ENCODE measurements around the gene TMEM178B.
"Not testable (repeated sequence)": the region's sequence is repeated elsewhere in the genome, so short reads cannot be mapped to it uniquely, and the experiment has no call there.

TMEM178B gene

GRCh38 chr7:141072548-141073172, 1.2 kb upstream of the TMEM178B start:
- peak overlapping the region; percentile 62 for H3K4me3 ChIP-seq (ENCODE audit: low read length)

GRCh38 chr7:141073173-141073640, 657 bp upstream of the TMEM178B start:
- H3K4me3 ChIP-seq (ENCODE audit: low read length) = no peak overlapping the region

More at GRCh38 chr7:141072548-141073172, 1.2 kb upstream of the TMEM178B start:
- peak; percentile 33 for DNase-seq (ENCODE audit: low read depth, low spot score)

DNA sequence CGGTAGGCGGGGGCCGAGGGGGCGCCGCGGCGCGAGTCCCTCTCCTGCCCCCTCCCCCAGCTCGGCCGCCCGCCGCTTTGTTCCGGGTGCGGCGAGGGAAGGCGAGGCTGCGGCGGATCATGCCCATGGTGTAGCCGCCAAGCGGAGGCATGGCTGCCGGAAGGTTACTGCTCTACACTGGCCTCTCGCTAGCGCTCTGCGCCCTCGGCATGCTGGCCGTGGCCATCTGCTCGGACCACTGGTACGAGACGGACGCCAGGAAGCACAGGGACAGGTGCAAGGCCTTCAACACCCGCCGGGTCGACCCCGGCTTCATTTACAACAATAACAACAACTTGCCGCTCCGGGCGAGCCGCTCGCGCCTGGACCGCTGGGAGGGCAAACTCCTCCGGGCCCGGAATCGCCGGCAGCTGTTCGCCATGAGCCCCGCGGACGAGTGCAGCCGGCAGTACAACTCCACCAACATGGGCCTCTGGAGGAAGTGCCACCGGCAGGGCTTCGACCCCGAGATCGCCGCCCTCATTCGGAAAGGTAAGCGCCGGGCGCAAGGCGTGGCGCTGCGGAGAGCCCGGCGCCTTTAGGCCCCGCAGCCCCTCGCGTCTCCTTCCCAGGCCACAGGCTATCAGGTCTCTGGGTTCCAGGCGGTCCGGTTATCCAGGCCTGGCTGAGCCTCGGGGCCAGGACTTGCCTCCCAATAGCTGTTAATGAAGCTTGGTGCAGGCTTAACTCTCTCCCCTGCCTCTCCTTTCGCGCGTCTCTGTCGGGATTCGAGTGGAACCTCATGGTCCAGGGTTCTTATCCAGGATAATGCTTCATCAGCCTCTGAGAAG, 513 bp downstream of the TMEM178B start:
- H3K4me3 ChIP-seq (ENCODE audit: low read length) = no peak overlapping the region
- no peak for DNase-seq (ENCODE audit: low read depth, low spot score)

More at GRCh38 chr7:141073173-141073640, 657 bp upstream of the TMEM178B start:
- no peak for DNase-seq (ENCODE audit: low read depth, low spot score)

DNA sequence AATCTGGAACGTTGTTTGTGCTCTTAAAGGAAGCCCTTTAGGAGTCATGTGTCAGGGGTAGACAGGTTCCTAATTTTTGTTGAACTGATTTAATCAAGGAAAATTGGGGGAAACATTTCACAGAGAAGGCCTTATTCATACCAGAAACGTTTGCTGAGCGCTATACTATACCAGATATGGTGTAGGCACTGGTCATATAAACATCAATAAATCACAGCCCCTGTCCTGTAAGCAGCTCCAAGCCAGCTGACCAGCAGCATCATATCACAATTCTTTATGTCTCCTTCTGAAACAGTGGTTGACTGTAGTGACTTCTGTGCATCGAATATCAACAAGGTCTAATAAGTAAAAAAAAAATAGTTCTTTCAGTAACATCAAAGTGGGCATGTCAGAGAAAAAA, 1.1 kb downstream of the TMEM178B start:
- DNase-seq (ENCODE audit: low read depth, low spot score) = no peak
- no peak overlapping the region for H3K4me3 ChIP-seq (ENCODE audit: low read length)

DNA sequence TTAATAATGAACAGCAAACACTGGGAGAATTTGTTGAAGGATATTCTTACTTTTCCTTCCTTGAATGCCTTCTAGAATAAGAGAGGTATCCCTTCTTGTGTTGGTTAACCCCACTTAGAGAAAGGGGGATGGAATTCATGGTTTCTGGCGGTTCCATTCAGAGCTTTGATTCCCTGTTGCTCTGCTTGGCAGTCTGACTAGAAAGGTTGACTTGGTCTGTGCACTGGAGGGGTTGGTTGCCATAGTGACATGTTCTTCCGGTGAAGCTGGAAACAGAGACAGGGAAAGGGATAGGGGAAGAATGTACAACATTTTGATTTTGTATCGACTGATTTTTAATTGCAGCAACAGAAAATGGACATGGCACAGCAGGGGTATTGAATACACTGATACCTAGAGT, 2.5 kb downstream of the TMEM178B start:
- DNase-seq (ENCODE audit: low read depth, low spot score) = no peak

GRCh38 chr7:141079219-141079618, 5.4 kb downstream of the TMEM178B start:
- no peak for DNase-seq (ENCODE audit: low read depth, low spot score)
- no peak overlapping the region for H3K4me3 ChIP-seq (ENCODE audit: low read length)

More for the DNA sequence above, 2.5 kb downstream of the TMEM178B start:
- no peak overlapping the region for H3K4me3 ChIP-seq (ENCODE audit: low read length)

DNA sequence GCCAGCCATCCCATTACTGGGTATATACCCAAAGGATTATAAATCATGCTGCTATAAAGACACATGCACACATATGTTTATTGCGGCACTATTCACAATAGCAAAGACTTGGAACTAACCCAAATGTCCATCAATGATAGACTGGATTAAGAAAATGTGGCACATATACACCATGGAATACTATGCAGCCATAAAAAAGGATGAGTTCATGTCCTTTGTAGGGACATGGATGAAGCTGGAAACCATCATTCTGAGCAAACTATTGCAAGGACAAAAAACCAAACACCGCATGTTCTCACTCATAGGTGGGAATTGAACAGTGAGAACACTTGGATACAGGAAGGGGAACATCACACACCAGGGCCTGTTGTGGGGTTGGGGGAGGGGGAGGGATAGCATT, 15.6 kb downstream of the TMEM178B start:
- H3K4me3 ChIP-seq (ENCODE audit: low read length); DNase-seq (ENCODE audit: low read depth, low spot score): not testable (repeated sequence)

DNA sequence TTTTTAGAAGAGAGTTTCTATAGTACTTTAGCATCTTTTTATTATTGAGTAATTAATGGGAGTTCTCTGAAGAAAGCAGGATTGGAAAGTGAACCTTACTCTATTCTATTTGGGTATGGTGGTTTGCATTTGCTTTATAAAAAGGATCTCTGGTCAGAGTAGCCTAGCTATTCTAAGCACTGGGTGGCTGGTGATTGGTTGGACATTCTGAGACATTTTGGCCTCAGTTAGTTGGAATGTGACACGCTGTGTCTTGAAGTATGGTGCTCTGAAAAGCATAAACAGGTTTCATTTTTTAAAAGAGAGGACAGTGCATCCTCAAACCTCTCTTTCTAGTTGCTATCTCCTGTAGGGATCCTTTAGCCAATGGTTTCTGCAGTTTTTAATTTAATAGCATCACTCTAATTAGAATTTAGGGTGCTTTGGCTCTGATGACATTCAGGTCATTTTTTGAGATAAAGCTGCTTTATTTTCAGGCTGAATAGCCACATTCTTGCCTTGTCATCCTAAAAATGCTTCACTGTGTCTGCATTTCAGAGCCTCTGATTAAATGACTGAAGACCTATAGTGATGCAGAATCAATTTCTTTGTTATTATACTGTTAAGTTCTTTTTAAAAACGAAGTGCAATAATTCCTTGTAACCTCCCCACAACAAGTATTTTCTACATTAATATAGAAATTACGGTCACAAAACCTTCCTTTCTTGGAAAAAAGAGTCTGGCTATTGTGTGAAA, 20.6 kb downstream of the TMEM178B start:
- no peak for DNase-seq (ENCODE audit: low read depth, low spot score)
- no peak overlapping the region for H3K4me3 ChIP-seq (ENCODE audit: low read length)

GRCh38 chr7:141097430-141097829, 23.6 kb downstream of the TMEM178B start:
- H3K4me3 ChIP-seq (ENCODE audit: low read length) = no peak overlapping the region
- peak; percentile 21 for DNase-seq (ENCODE audit: low read depth, low spot score)

- no peak for DNase-seq (ENCODE audit: low read depth, low spot score)
These were observed 28.6 kb downstream of the TMEM178B start for GRCh38 chr7:141102436-141102835.

DNA sequence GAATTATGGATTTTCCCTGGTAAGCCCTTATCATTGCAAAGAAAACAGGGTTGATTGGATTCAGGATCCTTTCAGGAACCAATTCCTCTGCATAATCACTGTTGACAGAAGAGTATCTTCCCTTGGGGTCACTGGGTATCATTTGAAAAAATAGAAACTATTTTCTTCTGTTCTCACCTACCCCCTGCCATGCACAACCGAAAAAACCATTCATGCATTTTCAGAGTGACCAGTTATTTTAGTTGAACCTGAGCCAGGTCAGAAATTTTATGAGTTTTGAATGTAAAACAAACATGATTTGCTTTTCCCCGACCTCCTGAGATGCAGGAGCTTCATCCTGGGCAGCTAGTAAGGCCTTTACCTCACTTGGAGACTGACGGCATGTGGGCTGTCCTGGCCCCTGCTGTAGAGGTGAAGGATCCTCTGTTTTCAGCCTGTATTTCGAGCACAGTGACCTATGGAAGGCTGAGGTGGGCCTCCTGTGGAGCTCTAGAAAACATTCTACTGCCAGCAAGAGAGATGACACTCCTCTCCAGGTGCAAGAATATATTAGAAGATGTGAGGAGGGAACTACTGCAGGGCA, 30.1 kb downstream of the TMEM178B start:
- H3K4me3 ChIP-seq (ENCODE audit: low read length) = no peak overlapping the region
- no peak for DNase-seq (ENCODE audit: low read depth, low spot score)

More at GRCh38 chr7:141102436-141102835, 28.6 kb downstream of the TMEM178B start:
- no peak overlapping the region for H3K4me3 ChIP-seq (ENCODE audit: low read length)

GRCh38 chr7:141113131-141113530, 39.3 kb downstream of the TMEM178B start:
- no peak for DNase-seq (ENCODE audit: low read depth, low spot score)
- H3K4me3 ChIP-seq (ENCODE audit: low read length) = no peak overlapping the region

DNA sequence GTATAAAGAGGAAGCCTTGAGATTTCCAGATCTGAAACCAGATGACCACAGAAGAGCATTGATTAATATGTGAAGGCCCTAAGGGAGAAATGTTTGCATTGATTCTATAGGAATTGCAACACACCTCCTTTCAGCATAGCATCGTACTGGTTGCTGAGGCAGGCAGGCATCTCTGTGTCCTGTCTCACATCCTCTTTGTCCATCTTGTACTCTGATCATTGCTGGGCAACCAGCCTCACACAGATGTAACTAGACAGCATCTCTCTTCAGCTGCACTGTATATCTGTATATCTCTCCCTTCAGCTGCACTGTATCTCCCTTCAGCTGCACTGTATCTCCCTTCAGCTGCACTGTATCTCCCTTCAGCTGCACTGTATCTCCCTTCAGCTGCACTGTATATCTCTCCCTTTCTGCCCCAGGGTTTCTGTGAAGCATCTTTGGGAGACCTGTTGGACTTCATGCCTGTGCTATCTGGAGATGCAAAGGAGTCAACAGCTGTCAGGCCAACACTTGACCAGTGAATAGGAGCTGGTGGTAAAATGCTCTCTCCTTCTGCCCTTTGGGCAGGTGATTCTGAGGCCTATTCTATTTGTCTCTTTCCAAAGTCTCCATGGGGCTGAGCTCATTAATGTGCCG, 40.3 kb downstream of the TMEM178B start:
- H3K4me3 ChIP-seq (ENCODE audit: low read length) = no peak overlapping the region
- DNase-seq (ENCODE audit: low read depth, low spot score) = no peak

DNA sequence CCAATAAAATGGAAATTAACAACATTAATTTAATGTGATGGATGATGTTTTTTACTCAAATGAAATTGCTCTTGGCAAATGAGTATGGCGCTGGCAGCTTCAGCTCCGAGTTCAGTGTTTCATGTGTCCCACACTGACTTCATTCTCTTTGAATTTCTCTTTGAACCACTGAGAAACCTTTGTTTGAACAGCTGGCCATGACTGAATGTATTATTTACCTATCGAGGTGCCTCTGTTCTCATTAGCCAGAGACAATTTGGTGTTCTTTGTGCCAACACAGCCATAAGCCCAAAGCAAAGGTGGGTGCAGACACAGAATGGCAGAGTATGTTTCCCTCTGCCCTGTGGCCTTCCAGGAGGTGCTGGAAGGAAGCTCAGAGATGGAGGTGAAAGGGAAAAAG, 42.1 kb downstream of the TMEM178B start:
- no peak for DNase-seq (ENCODE audit: low read depth, low spot score)
- H3K4me3 ChIP-seq (ENCODE audit: low read length) = no peak overlapping the region

GRCh38 chr7:141116661-141117060, 42.8 kb downstream of the TMEM178B start:
- not testable (repeated sequence) for DNase-seq (ENCODE audit: low read depth, low spot score); H3K4me3 ChIP-seq (ENCODE audit: low read length)

- H3K4me3 ChIP-seq (ENCODE audit: low read length) = no peak overlapping the region
- DNase-seq (ENCODE audit: low read depth, low spot score) = no peak
These were observed 44.9 kb downstream of the TMEM178B start for GRCh38 chr7:141118767-141119166.

DNA sequence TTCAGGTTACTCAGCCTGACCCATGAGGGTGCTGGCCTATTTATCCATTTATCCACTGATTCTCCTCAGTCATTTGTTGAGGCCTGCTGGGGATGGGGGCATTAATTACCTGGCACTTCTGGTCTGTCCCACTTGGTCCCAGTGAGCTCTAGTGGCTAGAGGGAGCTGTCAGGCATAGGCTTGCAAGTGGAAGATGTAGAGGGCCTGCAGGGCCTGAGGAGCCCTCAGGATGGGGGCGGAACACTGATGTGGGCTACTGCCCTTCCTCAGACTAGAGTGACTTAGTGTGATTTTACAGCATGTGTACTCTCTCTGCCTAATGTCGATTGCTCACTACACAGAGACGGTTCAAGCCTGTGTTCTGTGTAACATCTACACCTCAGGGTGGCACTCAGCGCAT, 45.3 kb downstream of the TMEM178B start:
- H3K4me3 ChIP-seq (ENCODE audit: low read length) = no peak overlapping the region
- no peak for DNase-seq (ENCODE audit: low read depth, low spot score)

- no peak for DNase-seq (ENCODE audit: low read depth, low spot score)
- no peak overlapping the region for H3K4me3 ChIP-seq (ENCODE audit: low read length)
These were observed 48.9 kb downstream of the TMEM178B start for GRCh38 chr7:141122736-141123135.

DNA sequence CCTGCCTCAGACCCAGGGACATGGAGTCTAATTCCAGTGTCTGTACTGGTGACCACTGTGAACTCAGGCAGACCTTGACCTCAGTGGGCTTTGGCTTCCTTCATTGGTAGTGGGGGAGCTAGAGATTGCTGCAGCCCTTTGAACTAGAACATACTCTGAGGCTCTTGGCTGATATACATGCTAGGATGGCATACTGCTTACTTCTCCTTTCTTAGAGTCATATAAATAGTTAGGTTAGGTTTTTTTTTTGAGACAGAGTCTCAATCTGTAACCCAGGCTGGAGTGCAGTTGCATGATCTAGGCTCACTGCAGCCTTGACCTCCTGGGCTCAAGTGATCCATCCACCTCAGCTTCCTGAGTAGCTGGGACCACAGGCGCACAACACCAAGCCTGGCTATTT, 49.7 kb downstream of the TMEM178B start:
- H3K4me3 ChIP-seq (ENCODE audit: low read length) = no peak overlapping the region
- no peak for DNase-seq (ENCODE audit: low read depth, low spot score)

All from Jurkat, Clone E6-1 (cell line).